ENCODE data around the gene ATG101. TPM values are rescaled to one million over a fixed set of nuclear protein-coding genes. Genes with fewer than 3 reads are reported as not detected.

Gene ATG101
- total RNA-seq, 1 donor from 2014 or later = 34.4 TPM

GRCh38 chr12:52078276-52078675, 8.5 kb downstream of the ATG101 start:
- Histone ChIP-seq H3K4me1 (ENCODE audit: control insufficient read depth in 3 of 3, insufficient read depth in 3 of 3, low read length in 3 of 3) (peaks cover 36 to 50% (median 40%) of the 10 kb centered on the region in 3 donors), H3K9ac (ENCODE audit: low read depth in 1 of 3, low read length in 3 of 3) (no peak overlapping the region), H3K4me3 (ENCODE audit: low read length in 3 of 3) (no peak overlapping the region), H3K27ac (ENCODE audit: low read depth, low read length) (no peak overlapping the region), H3K27me3 (ENCODE audit: control insufficient read depth in 3 of 3, insufficient read depth in 3 of 3, low read length in 3 of 3) (no peaks in the 10 kb centered on the region), H3K9me3 (ENCODE audit: control insufficient read depth in 3 of 3, low read length in 3 of 3) (no peaks in the 10 kb centered on the region), H3K36me3 (ENCODE audit: control insufficient read depth in 3 of 3, insufficient read depth in 3 of 3, low read length in 3 of 3) (peaks cover 36 to 49% (median 40%) of the 10 kb centered on the region in 3 donors)

GRCh38 chr12:52079576-52080402, 10.0 kb downstream of the ATG101 start, which contains the start of gene SMIM41:
SMIM41 (plus strand) TSS chr12:52079704; CDS start chr12:52079780, 76 bp downstream.
- H3K27ac ChIP-seq (ENCODE audit: low read depth, low read length) = peak within 1 kb of the TSS; percentile 82
- no peaks in the 10 kb centered on the region for H3K9me3 ChIP-seq (ENCODE audit: control insufficient read depth in 3 of 3, low read length in 3 of 3)
- no peaks in the 10 kb centered on the region for H3K27me3 ChIP-seq (ENCODE audit: control insufficient read depth in 3 of 3, insufficient read depth in 3 of 3, low read length in 3 of 3)
- peak within 1 kb of the TSS; percentile 61 to 73 (median 67) for H3K9ac ChIP-seq (ENCODE audit: low read depth in 1 of 3, low read length in 3 of 3)
- peaks cover 35 to 47% (median 41%) of the 10 kb centered on the region in 3 donors for H3K4me1 ChIP-seq (ENCODE audit: control insufficient read depth in 3 of 3, insufficient read depth in 3 of 3, low read length in 3 of 3)
- no peak within 1 kb of the TSS for H3K4me3 ChIP-seq (ENCODE audit: low read length in 3 of 3)
- peaks cover 26 to 35% (median 29%) of the 10 kb centered on the region in 3 donors for H3K36me3 ChIP-seq (ENCODE audit: control insufficient read depth in 3 of 3, insufficient read depth in 3 of 3, low read length in 3 of 3)

GRCh38 chr12:52080403-52081251, 10.8 kb downstream of the ATG101 start:
- H3K4me1 ChIP-seq (ENCODE audit: control insufficient read depth in 3 of 3, insufficient read depth in 3 of 3, low read length in 3 of 3) = peaks cover 40 to 55% (median 48%) of the 10 kb centered on the region in 3 donors
- peaks cover 18 to 27% (median 21%) of the 10 kb centered on the region in 3 donors for H3K36me3 ChIP-seq (ENCODE audit: control insufficient read depth in 3 of 3, insufficient read depth in 3 of 3, low read length in 3 of 3)
- no peaks in the 10 kb centered on the region for H3K9me3 ChIP-seq (ENCODE audit: control insufficient read depth in 3 of 3, low read length in 3 of 3)
- peak overlapping the region; percentile 82 for H3K27ac ChIP-seq (ENCODE audit: low read depth, low read length)
- peaks cover 0 to 3% (median 0%) of the 10 kb centered on the region in 3 donors for H3K27me3 ChIP-seq (ENCODE audit: control insufficient read depth in 3 of 3, insufficient read depth in 3 of 3, low read length in 3 of 3)
- H3K4me3 ChIP-seq (ENCODE audit: low read length in 3 of 3) = no peak overlapping the region
- peak overlapping the region; percentile 61 to 73 (median 67) for H3K9ac ChIP-seq (ENCODE audit: low read depth in 1 of 3, low read length in 3 of 3)

GRCh38 chr12:52081263-52081733, 11.5 kb downstream of the ATG101 start:
- Histone ChIP-seq H3K9me3 (ENCODE audit: control insufficient read depth in 3 of 3, low read length in 3 of 3) (no peaks in the 10 kb centered on the region), H3K27me3 (ENCODE audit: control insufficient read depth in 3 of 3, insufficient read depth in 3 of 3, low read length in 3 of 3) (peaks cover 0 to 3% (median 0%) of the 10 kb centered on the region in 3 donors), H3K36me3 (ENCODE audit: control insufficient read depth in 3 of 3, insufficient read depth in 3 of 3, low read length in 3 of 3) (peaks cover 17 to 23% (median 18%) of the 10 kb centered on the region in 3 donors), H3K4me1 (ENCODE audit: control insufficient read depth in 3 of 3, insufficient read depth in 3 of 3, low read length in 3 of 3) (peaks cover 47 to 62% (median 55%) of the 10 kb centered on the region in 3 donors), H3K4me3 (ENCODE audit: low read length in 3 of 3) (peak overlapping the region in 1 of 3 donors; percentile 23), H3K9ac (ENCODE audit: low read depth in 1 of 3, low read length in 3 of 3) (peak overlapping the region; percentile 61 to 73 (median 67)), H3K27ac (ENCODE audit: low read depth, low read length) (peak overlapping the region; percentile 82)

- Histone ChIP-seq H3K4me1 (ENCODE audit: control insufficient read depth in 3 of 3, insufficient read depth in 3 of 3, low read length in 3 of 3) (peaks cover 56 to 70% (median 63%) of the 10 kb centered on the region in 3 donors), H3K27me3 (ENCODE audit: control insufficient read depth in 3 of 3, insufficient read depth in 3 of 3, low read length in 3 of 3) (peaks cover 0 to 3% (median 0%) of the 10 kb centered on the region in 3 donors), H3K36me3 (ENCODE audit: control insufficient read depth in 3 of 3, insufficient read depth in 3 of 3, low read length in 3 of 3) (peaks cover 8 to 15% (median 10%) of the 10 kb centered on the region in 3 donors), H3K27ac (ENCODE audit: low read depth, low read length) (peak overlapping the region; percentile 82), H3K4me3 (ENCODE audit: low read length in 3 of 3) (peak overlapping the region; percentile 22 to 43 (median 23)), H3K9me3 (ENCODE audit: control insufficient read depth in 3 of 3, low read length in 3 of 3) (no peaks in the 10 kb centered on the region), H3K9ac (ENCODE audit: low read depth in 1 of 3, low read length in 3 of 3) (peak overlapping the region; percentile 61 to 73 (median 67))
Observed at GRCh38 chr12:52082026-52082668, 12.4 kb downstream of the ATG101 start.

- H3K27me3 ChIP-seq (ENCODE audit: control insufficient read depth in 3 of 3, insufficient read depth in 3 of 3, low read length in 3 of 3) = peaks cover 0 to 3% (median 0%) of the 10 kb centered on the region in 3 donors
- peak overlapping the region; percentile 38 to 73 (median 38) for H3K9ac ChIP-seq (ENCODE audit: low read depth in 1 of 3, low read length in 3 of 3)
- peaks cover 60 to 75% (median 68%) of the 10 kb centered on the region in 3 donors for H3K4me1 ChIP-seq (ENCODE audit: control insufficient read depth in 3 of 3, insufficient read depth in 3 of 3, low read length in 3 of 3)
- H3K27ac ChIP-seq (ENCODE audit: low read depth, low read length) = peak overlapping the region; percentile 82
- H3K9me3 ChIP-seq (ENCODE audit: control insufficient read depth in 3 of 3, low read length in 3 of 3) = no peaks in the 10 kb centered on the region
- H3K36me3 ChIP-seq (ENCODE audit: control insufficient read depth in 3 of 3, insufficient read depth in 3 of 3, low read length in 3 of 3) = peaks cover 6 to 11% (median 8%) of the 10 kb centered on the region in 3 donors
- H3K4me3 ChIP-seq (ENCODE audit: low read length in 3 of 3) = no peak overlapping the region
Observed at GRCh38 chr12:52082669-52082987, 12.8 kb downstream of the ATG101 start.

GRCh38 chr12:52082988-52083637, 13.3 kb downstream of the ATG101 start:
- Histone ChIP-seq H3K27ac (ENCODE audit: low read depth, low read length) (peak overlapping the region; percentile 82), H3K36me3 (ENCODE audit: control insufficient read depth in 3 of 3, insufficient read depth in 3 of 3, low read length in 3 of 3) (peaks cover 1 to 7% (median 3%) of the 10 kb centered on the region in 3 donors), H3K4me3 (ENCODE audit: low read length in 3 of 3) (no peak overlapping the region), H3K27me3 (ENCODE audit: control insufficient read depth in 3 of 3, insufficient read depth in 3 of 3, low read length in 3 of 3) (peaks cover 0 to 3% (median 0%) of the 10 kb centered on the region in 3 donors), H3K9ac (ENCODE audit: low read depth in 1 of 3, low read length in 3 of 3) (peak overlapping the region; percentile 38 to 73 (median 38)), H3K9me3 (ENCODE audit: control insufficient read depth in 3 of 3, low read length in 3 of 3) (no peaks in the 10 kb centered on the region), H3K4me1 (ENCODE audit: control insufficient read depth in 3 of 3, insufficient read depth in 3 of 3, low read length in 3 of 3) (peaks cover 65 to 80% (median 73%) of the 10 kb centered on the region in 3 donors)

- peaks cover 0 to 6% (median 0%) of the 10 kb centered on the region in 3 donors for H3K27me3 ChIP-seq (ENCODE audit: control insufficient read depth in 3 of 3, insufficient read depth in 3 of 3, low read length in 3 of 3)
- H3K9ac ChIP-seq (ENCODE audit: low read depth in 1 of 3, low read length in 3 of 3) = peak overlapping the region in 1 of 3 donors; percentile 73
- peaks cover 0 to 2% (median 0%) of the 10 kb centered on the region in 3 donors for H3K36me3 ChIP-seq (ENCODE audit: control insufficient read depth in 3 of 3, insufficient read depth in 3 of 3, low read length in 3 of 3)
- H3K9me3 ChIP-seq (ENCODE audit: control insufficient read depth in 3 of 3, low read length in 3 of 3) = no peaks in the 10 kb centered on the region
- no peak overlapping the region for H3K27ac ChIP-seq (ENCODE audit: low read depth, low read length)
- peaks cover 70 to 83% (median 78%) of the 10 kb centered on the region in 3 donors for H3K4me1 ChIP-seq (ENCODE audit: control insufficient read depth in 3 of 3, insufficient read depth in 3 of 3, low read length in 3 of 3)
- H3K4me3 ChIP-seq (ENCODE audit: low read length in 3 of 3) = no peak overlapping the region
Observed at GRCh38 chr12:52083638-52083996, 13.8 kb downstream of the ATG101 start.

Measured in skeletal muscle tissue (tissue), 4 donors.